Measurements from ENCODE around the gene FTO. TPM values are rescaled to one million over a fixed set of nuclear protein-coding genes. Genes with fewer than 3 reads are reported as not detected.
"Not testable (repeated sequence)": the region's sequence is repeated elsewhere in the genome, so short reads cannot be mapped to it uniquely, and the experiment has no call there.

The FTO gene
- total RNA-seq, 4 donors from 2014 or later: 62.0 to 90.1 (median 75.1) TPM

- ATAC-seq (no peak), DNase-seq (no peak)
- in situ Hi-C loops (cut with MboI; ENCODE audit: low sequenced_read_pairs in 4 of 4): no loop called here
- no peaks in the 10 kb centered on the region for H3K4me1 ChIP-seq
- no peaks in the 10 kb centered on the region for H3K9me3 ChIP-seq
- H3K27ac ChIP-seq: no peak overlapping the region
- H3K36me3 ChIP-seq: peaks cover 0 to 11% of the 10 kb centered on the region in 2 donors
- H3K27me3 ChIP-seq: no peaks in the 10 kb centered on the region
- H3K4me3 ChIP-seq: no peak overlapping the region
- TF ChIP-seq CTCF (IDR thresholded peaks at IDR 0.05 in 4 of 5, conservative IDR thresholded peaks at IDR 0.05 in 1 of 5) (no peak), POLR2A (IDR thresholded peaks at IDR 0.05) (no peak)
- intact Hi-C loops (cut with DNase I; ENCODE audit: low total_unique reads): no loop called here
Observed at GRCh38 chr16:53689636-53690035, 14.3 kb upstream of the FTO start.

- TF ChIP-seq CTCF (IDR thresholded peaks at IDR 0.05 in 4 of 5, conservative IDR thresholded peaks at IDR 0.05 in 1 of 5): no peak
- no peak for TF ChIP-seq POLR2A (IDR thresholded peaks at IDR 0.05)
- in situ Hi-C loops (cut with MboI; ENCODE audit: low sequenced_read_pairs in 4 of 4): no loop called here
- intact Hi-C loops (cut with DNase I; ENCODE audit: low total_unique reads): no loop called here
- DNase-seq: no peak
- H3K27ac ChIP-seq: no peak overlapping the region
- H3K9me3 ChIP-seq: no peaks in the 10 kb centered on the region
- peaks cover 0 to 3% of the 10 kb centered on the region in 2 donors for H3K36me3 ChIP-seq
- ATAC-seq: no peak
- H3K4me3 ChIP-seq: no peak overlapping the region
- no peaks in the 10 kb centered on the region for H3K27me3 ChIP-seq
- H3K4me1 ChIP-seq: no peaks in the 10 kb centered on the region
Observed at GRCh38 chr16:53690771-53691170, 13.2 kb upstream of the FTO start.

- H3K27ac ChIP-seq: no peak overlapping the region
- ATAC-seq: no peak
- no peak for TF ChIP-seq CTCF (IDR thresholded peaks at IDR 0.05 in 4 of 5, conservative IDR thresholded peaks at IDR 0.05 in 1 of 5)
- TF ChIP-seq POLR2A (IDR thresholded peaks at IDR 0.05): no peak
- H3K9me3 ChIP-seq: no peaks in the 10 kb centered on the region
- H3K36me3 ChIP-seq: no peaks in the 10 kb centered on the region
- DNase-seq: no peak
- H3K4me3 ChIP-seq: no peak overlapping the region
- intact Hi-C loops (cut with DNase I; ENCODE audit: low total_unique reads) (no loop called here), in situ Hi-C loops (cut with MboI; ENCODE audit: low sequenced_read_pairs in 4 of 4) (no loop called here)
- no peaks in the 10 kb centered on the region for H3K27me3 ChIP-seq
- H3K4me1 ChIP-seq: no peaks in the 10 kb centered on the region
Observed at GRCh38 chr16:53692146-53692545, 11.8 kb upstream of the FTO start.

- no peak for TF ChIP-seq CTCF (IDR thresholded peaks at IDR 0.05 in 4 of 5, conservative IDR thresholded peaks at IDR 0.05 in 1 of 5)
- TF ChIP-seq POLR2A (IDR thresholded peaks at IDR 0.05): no peak
- no peak overlapping the region for H3K27ac ChIP-seq
- no peaks in the 10 kb centered on the region for H3K4me1 ChIP-seq
- no peak for ATAC-seq
- no peak for DNase-seq
- no peak overlapping the region for H3K4me3 ChIP-seq
- no peaks in the 10 kb centered on the region for H3K27me3 ChIP-seq
- no peaks in the 10 kb centered on the region for H3K9me3 ChIP-seq
- intact Hi-C loops (cut with DNase I; ENCODE audit: low total_unique reads) (no loop called here), in situ Hi-C loops (cut with MboI; ENCODE audit: low sequenced_read_pairs in 4 of 4) (no loop called here)
- no peaks in the 10 kb centered on the region for H3K36me3 ChIP-seq
Observed at GRCh38 chr16:53693320-53693719, 10.6 kb upstream of the FTO start.

- ATAC-seq: no peak
- DNase-seq: no peak
- Histone ChIP-seq H3K4me3 (no peak overlapping the region), H3K36me3 (no peaks in the 10 kb centered on the region), H3K27ac (no peak overlapping the region), H3K4me1 (no peaks in the 10 kb centered on the region), H3K9me3 (no peaks in the 10 kb centered on the region), H3K27me3 (no peaks in the 10 kb centered on the region)
- in situ Hi-C loops (cut with MboI; ENCODE audit: low sequenced_read_pairs in 4 of 4) (no loop called here), intact Hi-C loops (cut with DNase I; ENCODE audit: low total_unique reads) (no loop called here)
- TF ChIP-seq POLR2A (IDR thresholded peaks at IDR 0.05) (no peak), CTCF (IDR thresholded peaks at IDR 0.05 in 4 of 5, conservative IDR thresholded peaks at IDR 0.05 in 1 of 5) (no peak)
Observed at GRCh38 chr16:53695070-53695469, 8.9 kb upstream of the FTO start.

GRCh38 chr16:53698271-53698670, 5.7 kb upstream of the FTO start:
- DNase-seq; H3K4me3 ChIP-seq; ATAC-seq; H3K27ac ChIP-seq; H3K9me3 ChIP-seq; H3K27me3 ChIP-seq; intact Hi-C loops (cut with DNase I; ENCODE audit: low total_unique reads); in situ Hi-C loops (cut with MboI; ENCODE audit: low sequenced_read_pairs in 4 of 4); H3K4me1 ChIP-seq; H3K36me3 ChIP-seq: not testable (repeated sequence)

All from gastrocnemius medialis (tissue), 4 donors.